OCI-LY7 (cell line): Measurements from ENCODE around the gene DNAJB1.

ENCODE experiments used
- CTCF ChIP-seq: fragments of 200-600 bp; sonication (generic); conservative IDR thresholded peaks from 2 replicates; pipeline ENCODE4 v1.5.1; 2014; ENCODE audit warnings: mild to moderate bottlenecking, antibody characterized with exemption, low read length, moderate library complexity, mixed read lengths
- EZH2phosphoT487 ChIP-seq: fragments of 200-600 bp; sonication (generic); IDR thresholded peaks from 2 replicates; pipeline ENCODE4 v1.6.1; 2018; ENCODE audit warnings: low read depth, borderline replicate concordance, mild to moderate bottlenecking, mixed run types, antibody characterized with exemption, low read length, moderate library complexity, mixed read lengths

- TF ChIP-seq CTCF: no peak
- no peak for TF ChIP-seq EZH2phosphoT487
Measured at GRCh38 chr19:14510311-14511228, 7.6 kb downstream of the DNAJB1 start.
